Cardiac fibroblast (primary cell): ENCODE data around the gene PSME3IP1.
"Not testable (repeated sequence)": the region's sequence is repeated elsewhere in the genome, so short reads cannot be mapped to it uniquely, and the experiment has no call there.

Experiments
- DNase-seq, 2 donors: peaks; one replicate each; pipeline versions ENCODE4 v3.0.0 to v3.0.0-alpha.2; 2010; ENCODE audit warnings: low read depth in 2 of 2
- H3K4me3 ChIP-seq, 2 donors: replicated peaks in 1 of 2; 1 replicate in 1 of 2; 2 replicates in 1 of 2; pipeline ENCODE4 v1.5.1; 2011; ENCODE audit warnings: low read depth in 2 of 2, low read length in 2 of 2, mild to moderate bottlenecking in 2 of 2, moderate library complexity in 1 of 2
- TF ChIP-seq, protein P1 (sequence below): IDR thresholded peaks from one replicate; pipeline ENCODE4 v1.5.1; 2011; ENCODE audit warnings: low read depth, mild to moderate bottlenecking, low read length, inconsistent platforms

PSME3IP1 gene

DNA sequence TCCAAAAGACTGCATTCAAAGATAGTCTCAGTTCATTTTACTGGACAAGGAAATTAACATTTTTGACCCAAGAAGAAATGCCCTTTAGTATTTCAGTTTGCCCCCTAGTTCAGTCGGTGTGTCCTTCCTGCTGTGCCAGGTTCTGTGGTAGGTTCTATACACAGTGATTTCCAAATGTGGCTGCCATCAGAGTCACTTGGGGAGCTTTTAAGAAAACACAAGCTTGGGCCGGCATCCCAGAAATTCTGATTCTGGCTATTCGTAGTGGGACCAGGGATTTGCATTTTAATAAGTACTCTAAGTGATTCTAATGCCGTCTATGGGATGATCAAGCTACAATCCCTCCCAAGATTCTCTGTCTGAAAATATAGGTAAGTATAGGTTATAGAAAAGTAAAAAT is 10.4 kb upstream of the PSME3IP1 start:
- DNase-seq, result no peak
- H3K4me3 ChIP-seq, result no peak overlapping the region
- TF ChIP-seq, protein P1, sequence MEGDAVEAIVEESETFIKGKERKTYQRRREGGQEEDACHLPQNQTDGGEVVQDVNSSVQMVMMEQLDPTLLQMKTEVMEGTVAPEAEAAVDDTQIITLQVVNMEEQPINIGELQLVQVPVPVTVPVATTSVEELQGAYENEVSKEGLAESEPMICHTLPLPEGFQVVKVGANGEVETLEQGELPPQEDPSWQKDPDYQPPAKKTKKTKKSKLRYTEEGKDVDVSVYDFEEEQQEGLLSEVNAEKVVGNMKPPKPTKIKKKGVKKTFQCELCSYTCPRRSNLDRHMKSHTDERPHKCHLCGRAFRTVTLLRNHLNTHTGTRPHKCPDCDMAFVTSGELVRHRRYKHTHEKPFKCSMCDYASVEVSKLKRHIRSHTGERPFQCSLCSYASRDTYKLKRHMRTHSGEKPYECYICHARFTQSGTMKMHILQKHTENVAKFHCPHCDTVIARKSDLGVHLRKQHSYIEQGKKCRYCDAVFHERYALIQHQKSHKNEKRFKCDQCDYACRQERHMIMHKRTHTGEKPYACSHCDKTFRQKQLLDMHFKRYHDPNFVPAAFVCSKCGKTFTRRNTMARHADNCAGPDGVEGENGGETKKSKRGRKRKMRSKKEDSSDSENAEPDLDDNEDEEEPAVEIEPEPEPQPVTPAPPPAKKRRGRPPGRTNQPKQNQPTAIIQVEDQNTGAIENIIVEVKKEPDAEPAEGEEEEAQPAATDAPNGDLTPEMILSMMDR, result no peak

DNA sequence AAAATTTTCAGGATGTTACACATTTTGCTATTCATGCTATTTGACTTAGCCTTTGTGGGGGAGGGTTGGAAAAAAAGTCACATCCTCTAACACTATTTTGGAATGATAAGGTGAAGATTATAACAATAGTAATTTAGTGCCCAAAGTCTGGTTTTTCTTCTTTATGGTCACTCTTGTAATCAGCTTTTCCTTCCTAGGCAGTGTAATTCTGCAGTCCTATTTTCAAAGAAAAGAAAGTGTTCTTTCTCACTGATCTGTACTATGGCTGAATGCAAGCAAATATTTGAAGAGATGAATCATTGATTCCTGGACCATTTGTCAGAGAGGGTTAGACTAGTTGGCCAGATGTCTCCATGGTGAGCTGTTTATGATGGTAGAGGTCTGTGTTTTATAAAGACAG is 8.7 kb upstream of the PSME3IP1 start:
- DNase-seq, result peak; percentile 84 to 96
- H3K4me3 ChIP-seq, result no peak overlapping the region
- TF ChIP-seq, protein P1, result no peak

DNA sequence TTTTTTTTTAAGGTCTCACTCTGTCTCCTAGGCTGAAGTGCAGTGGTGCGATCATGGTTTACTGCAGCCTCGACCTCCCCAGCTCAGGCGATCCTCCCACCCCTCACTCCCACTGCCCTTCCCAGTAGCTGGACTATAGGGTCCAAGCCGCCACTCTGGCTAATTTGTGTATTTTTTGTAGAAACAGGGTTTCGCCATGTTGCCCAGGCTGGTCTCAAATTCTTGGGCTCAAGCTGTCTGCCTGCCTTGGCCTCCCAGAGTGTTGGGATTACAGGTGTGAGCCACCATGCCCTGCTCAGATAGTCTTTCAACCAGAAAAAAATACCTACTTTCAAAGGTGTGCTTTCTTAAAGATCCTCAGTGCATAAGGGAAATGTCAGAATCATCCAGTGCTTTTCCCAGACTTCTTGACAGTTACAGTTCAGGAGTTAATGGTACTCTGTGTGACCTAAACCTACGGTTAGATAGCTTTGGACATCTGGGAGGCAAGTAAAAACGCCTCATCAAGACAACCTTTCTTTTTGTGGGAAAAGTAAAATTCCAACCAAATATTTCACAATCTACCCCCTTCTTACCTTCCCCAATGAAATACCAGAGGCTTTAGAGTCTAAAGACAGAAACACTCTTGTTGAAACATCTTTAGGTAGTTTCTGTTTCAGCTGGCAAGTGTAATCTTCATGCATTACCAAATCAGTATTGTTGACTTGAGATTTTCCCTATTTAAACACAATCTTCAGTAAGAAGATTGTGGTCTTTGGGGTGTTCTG is 7.1 kb upstream of the PSME3IP1 start:
- TF ChIP-seq, protein P1, result no peak
- no peak overlapping the region for H3K4me3 ChIP-seq
- peak; percentile 33 to 65 for DNase-seq

DNA sequence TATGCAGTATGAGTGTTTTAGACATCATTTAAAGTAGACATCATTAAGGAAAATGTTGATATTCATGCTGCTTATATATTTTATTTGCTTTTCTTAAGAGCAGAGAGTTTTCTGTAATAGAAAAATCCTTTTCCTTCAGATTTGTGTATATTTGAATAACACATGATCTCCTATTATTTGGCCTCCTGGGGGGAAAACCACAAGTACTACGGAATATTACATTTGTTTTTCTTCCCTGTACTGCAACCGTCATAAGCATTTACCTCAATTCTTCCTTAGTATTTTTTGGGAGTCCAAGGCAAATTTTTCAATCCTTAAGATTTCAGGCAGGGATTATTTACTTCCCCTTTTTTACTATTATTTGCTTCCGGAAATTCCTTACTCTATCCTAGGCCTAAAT is 6.3 kb upstream of the PSME3IP1 start:
- TF ChIP-seq, protein P1, result no peak
- no peak overlapping the region for H3K4me3 ChIP-seq
- DNase-seq, result peak in 1 of 2 donors; percentile 57

DNA sequence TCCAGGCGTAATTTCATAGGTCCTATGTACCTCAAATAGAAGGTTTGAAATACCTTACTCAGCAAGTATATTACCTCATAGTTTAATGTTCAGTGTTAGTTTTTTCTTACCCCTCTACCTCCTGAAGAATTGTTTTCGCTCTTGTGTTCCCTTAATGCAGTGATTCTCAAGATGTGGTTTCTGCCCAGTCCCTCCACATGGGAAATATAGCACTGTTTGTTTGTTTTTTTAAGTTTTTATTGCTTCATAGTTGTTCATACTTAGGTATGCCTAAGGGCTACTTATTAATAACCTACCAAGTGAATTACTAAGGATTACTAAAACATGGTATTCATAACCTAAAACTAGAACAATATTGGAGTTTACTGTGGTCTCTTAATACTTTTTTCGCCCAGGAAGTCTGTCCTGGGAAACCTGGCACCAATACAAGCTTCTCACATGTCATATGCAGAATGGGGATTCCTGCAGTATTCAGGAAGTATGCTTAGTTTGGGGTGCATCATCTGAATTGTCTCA is 5.3 kb upstream of the PSME3IP1 start:
- H3K4me3 ChIP-seq, result no peak overlapping the region
- DNase-seq, result peak in 1 of 2 donors; percentile 86
- TF ChIP-seq, protein P1, result no peak

DNA sequence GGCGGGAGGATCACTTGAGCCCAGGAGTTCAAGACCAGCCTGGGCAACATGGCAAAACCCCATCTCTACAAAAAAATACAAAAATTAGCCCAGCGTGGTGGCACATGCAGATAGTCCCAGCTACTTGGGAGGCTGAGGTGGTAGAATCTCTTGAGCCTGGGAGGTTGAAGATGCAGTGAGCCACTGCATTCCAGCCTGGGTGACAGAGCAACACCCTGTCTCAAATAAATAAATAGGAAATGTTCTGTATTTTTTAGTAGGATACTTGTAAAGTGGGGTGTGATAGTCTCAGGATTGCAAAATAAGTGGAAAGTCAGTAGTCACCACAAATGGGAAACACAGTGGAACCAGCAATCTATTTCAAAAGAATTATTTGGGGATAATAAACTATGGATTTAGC is 4.3 kb upstream of the PSME3IP1 start:
- H3K4me3 ChIP-seq, result no peak overlapping the region
- TF ChIP-seq, protein P1, result no peak
- no peak for DNase-seq

DNA sequence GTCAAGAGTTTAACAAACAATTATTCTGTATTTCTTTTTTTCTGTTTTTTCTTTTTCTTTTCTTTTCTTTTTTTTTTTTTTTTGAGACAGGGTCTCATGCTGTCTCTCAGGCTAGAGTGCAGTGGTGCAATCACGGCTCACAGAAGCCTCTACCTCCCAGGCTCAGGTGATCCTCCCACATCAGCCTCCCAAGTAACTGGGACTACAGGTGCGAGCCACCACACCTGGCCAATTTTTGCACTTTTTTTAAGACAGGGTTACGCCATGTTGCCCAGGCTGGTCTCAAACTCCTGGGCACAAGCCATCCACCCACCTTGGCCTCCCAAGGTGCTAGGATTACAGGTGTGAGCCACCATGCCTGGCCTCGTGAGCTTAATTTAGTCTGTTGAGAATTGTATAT is 3.7 kb upstream of the PSME3IP1 start:
- DNase-seq, H3K4me3 ChIP-seq: not testable (repeated sequence)
